HL-60 (cell line): ENCODE data around the gene BEST1.

Experiments used
- DNase-seq, 2 experiments: peaks; one replicate each; pipeline ENCODE4 v3.0.0-alpha.2; 2010 to 2020; ENCODE audit warnings: low read depth in 1 of 2, low spot score in 1 of 2
- H3K27ac ChIP-seq: fragments of 250-450 bp; sonication (Bioruptor Pico); replicated peaks from 2 replicates; pipeline ENCODE4 v1.5.1; 2020; ENCODE audit warnings: mild to moderate bottlenecking, moderate library complexity
- H3K27me3 ChIP-seq: fragments of 250-450 bp; sonication (Bioruptor Pico); 2 replicates; pipeline ENCODE4 v1.5.1; 2021; ENCODE audit warnings: mild to moderate bottlenecking, moderate library complexity; ENCODE audit not compliant: insufficient read depth, poor library complexity, severe bottlenecking
- H3K4me3 ChIP-seq: replicated peaks from 2 replicates; pipeline ENCODE4 v1.5.1; 2011; ENCODE audit warnings: mild to moderate bottlenecking, control low read depth, low read length; ENCODE audit not compliant: insufficient read depth
- GABPA ChIP-seq: IDR thresholded peaks from 2 replicates; pipeline ENCODE4 v1.6.1; 2012; ENCODE audit warnings: low read depth
- POLR2AphosphoS5 ChIP-seq: IDR thresholded peaks from 2 replicates; pipeline ENCODE4 v1.6.1; 2012; ENCODE audit warnings: low read depth
- SPI1 ChIP-seq: IDR thresholded peaks from 2 replicates; pipeline ENCODE4 v1.6.1; 2012; ENCODE audit warnings: low read depth, mild to moderate bottlenecking, borderline replicate concordance
- TF ChIP-seq, protein P1 (sequence below): IDR thresholded peaks from 2 replicates; pipeline ENCODE4 v1.6.1; 2012; ENCODE audit warnings: low read depth; ENCODE audit not compliant: insufficient replicate concordance
- TF ChIP-seq, protein P2 (sequence below): IDR thresholded peaks from one replicate; pipeline ENCODE4 v1.5.1; 2011; ENCODE audit warnings: low read length, control low read depth, inconsistent platforms; ENCODE audit not compliant: insufficient read depth

The BEST1 gene

DNA sequence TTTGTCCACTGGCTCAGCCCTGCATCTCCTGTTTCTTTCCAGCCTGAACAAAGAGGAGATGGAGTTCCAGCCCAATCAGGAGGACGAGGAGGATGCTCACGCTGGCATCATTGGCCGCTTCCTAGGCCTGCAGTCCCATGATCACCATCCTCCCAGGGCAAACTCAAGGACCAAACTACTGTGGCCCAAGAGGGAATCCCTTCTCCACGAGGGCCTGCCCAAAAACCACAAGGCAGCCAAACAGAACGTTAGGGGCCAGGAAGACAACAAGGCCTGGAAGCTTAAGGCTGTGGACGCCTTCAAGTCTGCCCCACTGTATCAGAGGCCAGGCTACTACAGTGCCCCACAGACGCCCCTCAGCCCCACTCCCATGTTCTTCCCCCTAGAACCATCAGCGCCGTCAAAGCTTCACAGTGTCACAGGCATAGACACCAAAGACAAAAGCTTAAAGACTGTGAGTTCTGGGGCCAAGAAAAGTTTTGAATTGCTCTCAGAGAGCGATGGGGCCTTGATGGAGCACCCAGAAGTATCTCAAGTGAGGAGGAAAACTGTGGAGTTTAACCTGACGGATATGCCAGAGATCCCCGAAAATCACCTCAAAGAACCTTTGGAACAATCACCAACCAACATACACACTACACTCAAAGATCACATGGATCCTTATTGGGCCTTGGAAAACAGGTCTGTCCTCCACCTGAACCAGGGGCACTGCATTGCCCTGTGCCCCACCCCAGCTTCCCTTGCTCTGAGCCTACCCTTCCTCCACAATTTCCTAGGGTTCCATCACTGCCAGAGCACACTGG, 12.3 kb downstream of the BEST1 start:
- TF ChIP-seq, protein P1, sequence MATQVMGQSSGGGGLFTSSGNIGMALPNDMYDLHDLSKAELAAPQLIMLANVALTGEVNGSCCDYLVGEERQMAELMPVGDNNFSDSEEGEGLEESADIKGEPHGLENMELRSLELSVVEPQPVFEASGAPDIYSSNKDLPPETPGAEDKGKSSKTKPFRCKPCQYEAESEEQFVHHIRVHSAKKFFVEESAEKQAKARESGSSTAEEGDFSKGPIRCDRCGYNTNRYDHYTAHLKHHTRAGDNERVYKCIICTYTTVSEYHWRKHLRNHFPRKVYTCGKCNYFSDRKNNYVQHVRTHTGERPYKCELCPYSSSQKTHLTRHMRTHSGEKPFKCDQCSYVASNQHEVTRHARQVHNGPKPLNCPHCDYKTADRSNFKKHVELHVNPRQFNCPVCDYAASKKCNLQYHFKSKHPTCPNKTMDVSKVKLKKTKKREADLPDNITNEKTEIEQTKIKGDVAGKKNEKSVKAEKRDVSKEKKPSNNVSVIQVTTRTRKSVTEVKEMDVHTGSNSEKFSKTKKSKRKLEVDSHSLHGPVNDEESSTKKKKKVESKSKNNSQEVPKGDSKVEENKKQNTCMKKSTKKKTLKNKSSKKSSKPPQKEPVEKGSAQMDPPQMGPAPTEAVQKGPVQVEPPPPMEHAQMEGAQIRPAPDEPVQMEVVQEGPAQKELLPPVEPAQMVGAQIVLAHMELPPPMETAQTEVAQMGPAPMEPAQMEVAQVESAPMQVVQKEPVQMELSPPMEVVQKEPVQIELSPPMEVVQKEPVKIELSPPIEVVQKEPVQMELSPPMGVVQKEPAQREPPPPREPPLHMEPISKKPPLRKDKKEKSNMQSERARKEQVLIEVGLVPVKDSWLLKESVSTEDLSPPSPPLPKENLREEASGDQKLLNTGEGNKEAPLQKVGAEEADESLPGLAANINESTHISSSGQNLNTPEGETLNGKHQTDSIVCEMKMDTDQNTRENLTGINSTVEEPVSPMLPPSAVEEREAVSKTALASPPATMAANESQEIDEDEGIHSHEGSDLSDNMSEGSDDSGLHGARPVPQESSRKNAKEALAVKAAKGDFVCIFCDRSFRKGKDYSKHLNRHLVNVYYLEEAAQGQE: no peak
- TF ChIP-seq POLR2AphosphoS5: no peak
- Histone ChIP-seq H3K4me3 (no peak overlapping the region), H3K27ac (peak overlapping the region; percentile 59), H3K27me3 (no peaks in the 10 kb centered on the region)
- no peak for DNase-seq

DNA sequence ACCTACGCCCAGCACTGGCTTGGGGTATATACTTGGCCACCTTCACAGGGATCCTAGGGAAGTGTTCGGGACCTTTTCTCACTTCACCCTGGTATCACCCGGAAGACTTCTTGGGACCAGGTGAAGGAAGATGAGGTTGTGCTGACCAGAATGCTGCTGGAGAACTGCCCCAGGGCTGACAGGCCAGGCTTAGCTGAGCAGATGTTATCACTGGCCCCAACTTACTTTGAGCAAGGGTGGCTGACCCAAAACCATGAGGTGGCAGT, 12.8 kb downstream of the BEST1 start:
- Histone ChIP-seq H3K27ac (peak overlapping the region; percentile 59), H3K4me3 (no peak overlapping the region), H3K27me3 (no peaks in the 10 kb centered on the region)
- no peak for TF ChIP-seq GABPA
- no peak; the same call in 1 of the 2 replicates for TF ChIP-seq POLR2AphosphoS5
- no peak for TF ChIP-seq SPI1
- TF ChIP-seq, protein P2, sequence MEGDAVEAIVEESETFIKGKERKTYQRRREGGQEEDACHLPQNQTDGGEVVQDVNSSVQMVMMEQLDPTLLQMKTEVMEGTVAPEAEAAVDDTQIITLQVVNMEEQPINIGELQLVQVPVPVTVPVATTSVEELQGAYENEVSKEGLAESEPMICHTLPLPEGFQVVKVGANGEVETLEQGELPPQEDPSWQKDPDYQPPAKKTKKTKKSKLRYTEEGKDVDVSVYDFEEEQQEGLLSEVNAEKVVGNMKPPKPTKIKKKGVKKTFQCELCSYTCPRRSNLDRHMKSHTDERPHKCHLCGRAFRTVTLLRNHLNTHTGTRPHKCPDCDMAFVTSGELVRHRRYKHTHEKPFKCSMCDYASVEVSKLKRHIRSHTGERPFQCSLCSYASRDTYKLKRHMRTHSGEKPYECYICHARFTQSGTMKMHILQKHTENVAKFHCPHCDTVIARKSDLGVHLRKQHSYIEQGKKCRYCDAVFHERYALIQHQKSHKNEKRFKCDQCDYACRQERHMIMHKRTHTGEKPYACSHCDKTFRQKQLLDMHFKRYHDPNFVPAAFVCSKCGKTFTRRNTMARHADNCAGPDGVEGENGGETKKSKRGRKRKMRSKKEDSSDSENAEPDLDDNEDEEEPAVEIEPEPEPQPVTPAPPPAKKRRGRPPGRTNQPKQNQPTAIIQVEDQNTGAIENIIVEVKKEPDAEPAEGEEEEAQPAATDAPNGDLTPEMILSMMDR: no peak
- TF ChIP-seq, protein P1: no peak
- DNase-seq: no peak

DNA sequence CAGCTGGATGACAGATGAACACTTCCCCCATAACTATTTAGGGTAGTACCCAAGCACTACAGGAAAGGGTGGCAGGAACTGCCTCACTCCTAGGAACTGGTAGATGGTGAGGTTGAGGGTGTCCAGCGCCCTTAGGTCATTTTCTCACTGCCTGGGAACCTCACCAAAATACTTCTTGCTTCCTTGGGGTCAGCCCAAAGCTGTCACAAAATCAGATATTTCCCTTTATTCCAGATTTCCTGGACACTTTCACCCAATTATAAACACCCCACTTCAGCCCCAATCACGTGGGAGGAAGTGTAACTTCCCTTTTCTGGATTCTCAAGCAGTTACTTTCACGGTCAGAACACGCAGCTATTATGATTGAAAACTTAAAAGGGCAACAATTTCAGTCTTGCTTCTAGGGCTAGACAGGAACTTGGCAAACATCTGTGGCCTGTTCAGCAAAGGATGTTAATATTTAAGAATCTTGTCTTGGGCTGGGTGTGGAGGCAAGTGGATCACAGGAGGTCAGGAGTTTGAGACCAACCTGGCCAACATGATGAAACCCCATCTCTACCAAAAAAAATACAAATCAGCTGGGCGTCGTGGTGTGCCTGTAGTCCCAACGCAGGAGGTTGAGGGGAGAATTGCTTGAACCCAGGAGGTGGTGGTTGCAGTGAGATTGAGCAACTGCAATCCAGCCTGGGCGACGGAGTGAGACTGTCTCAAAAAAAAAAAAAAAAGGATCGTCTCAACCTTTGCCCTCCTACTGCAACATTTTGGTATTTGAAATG, 13.3 kb downstream of the BEST1 start:
- H3K4me3 ChIP-seq: no peak overlapping the region
- H3K27ac ChIP-seq: peak overlapping the region; percentile 59
- peak; percentile 68 to 83 for DNase-seq
- no peaks in the 10 kb centered on the region for H3K27me3 ChIP-seq
- TF ChIP-seq SPI1 (peak; percentile 75), GABPA (no peak), POLR2AphosphoS5 (peak; percentile 44; the same call in 1 of the 2 replicates)
- TF ChIP-seq, protein P1: no peak
- TF ChIP-seq, protein P2: no peak
